ENCODE results near the gene OSGEP.

The OSGEP gene

GRCh38 chr14:20403521-20403920, 51.1 kb downstream of the OSGEP start:
- no peak for DNase-seq
- Histone ChIP-seq H3K4me1 (ENCODE audit: control insufficient read depth, insufficient read depth, low read depth, low read length) (no peaks in the 10 kb centered on the region), H3K9ac (ENCODE audit: low read length) (no peak overlapping the region), H3K4me3 (ENCODE audit: insufficient read depth in 1 of 2, low read depth in 1 of 2, low read length in 2 of 2) (no peak overlapping the region), H3K27ac (ENCODE audit: low read length, poor library complexity, severe bottlenecking) (no peak overlapping the region), H2AFZ (ENCODE audit: low read depth, low read length) (no peak overlapping the region), H4K91ac (ENCODE audit: low read length) (no peak overlapping the region), H3K79me1 (replicated peaks; ENCODE audit: low read length, poor library complexity, severe bottlenecking) (peaks cover 47% of the 10 kb centered on the region), H2BK120ac (ENCODE audit: low read depth, low read length) (no peak overlapping the region), H2BK15ac (ENCODE audit: low read depth, poor library complexity, severe bottlenecking) (no peak overlapping the region), H3K4ac (ENCODE audit: low read depth in 1 of 2, low read length in 2 of 2) (no peak overlapping the region), H3K27me3 (ENCODE audit: control insufficient read depth in 1 of 2, insufficient read depth in 1 of 2, low read length in 2 of 2) (no peaks in the 10 kb centered on the region), H2BK12ac (ENCODE audit: low read length in 2 of 2) (no peak overlapping the region), H3K18ac (ENCODE audit: low read depth in 1 of 2, low read length in 2 of 2) (no peak overlapping the region), H3K36me3 (ENCODE audit: control insufficient read depth in 1 of 2, insufficient read depth in 2 of 2, low read depth in 1 of 2, low read length in 2 of 2) (peaks cover 53 to 95% of the 10 kb centered on the region in 2 experiments), H3K9me3 (ENCODE audit: control insufficient read depth, low read length) (no peaks in the 10 kb centered on the region), H3K23ac (ENCODE audit: low read length in 2 of 2) (no peak overlapping the region), H2BK5ac (ENCODE audit: low read depth, low read length, poor library complexity, severe bottlenecking) (no peak overlapping the region), H3K14ac (ENCODE audit: low read length in 2 of 2) (no peak overlapping the region), H2AK5ac (ENCODE audit: low read length, severe bottlenecking) (no peak overlapping the region), H4K8ac (ENCODE audit: low read length) (no peak overlapping the region), H3K4me2 (ENCODE audit: low read length, poor library complexity, severe bottlenecking) (no peak overlapping the region)
- 99% methylated on average over 11 of the region's 11 CpGs for WGBS

DNA sequence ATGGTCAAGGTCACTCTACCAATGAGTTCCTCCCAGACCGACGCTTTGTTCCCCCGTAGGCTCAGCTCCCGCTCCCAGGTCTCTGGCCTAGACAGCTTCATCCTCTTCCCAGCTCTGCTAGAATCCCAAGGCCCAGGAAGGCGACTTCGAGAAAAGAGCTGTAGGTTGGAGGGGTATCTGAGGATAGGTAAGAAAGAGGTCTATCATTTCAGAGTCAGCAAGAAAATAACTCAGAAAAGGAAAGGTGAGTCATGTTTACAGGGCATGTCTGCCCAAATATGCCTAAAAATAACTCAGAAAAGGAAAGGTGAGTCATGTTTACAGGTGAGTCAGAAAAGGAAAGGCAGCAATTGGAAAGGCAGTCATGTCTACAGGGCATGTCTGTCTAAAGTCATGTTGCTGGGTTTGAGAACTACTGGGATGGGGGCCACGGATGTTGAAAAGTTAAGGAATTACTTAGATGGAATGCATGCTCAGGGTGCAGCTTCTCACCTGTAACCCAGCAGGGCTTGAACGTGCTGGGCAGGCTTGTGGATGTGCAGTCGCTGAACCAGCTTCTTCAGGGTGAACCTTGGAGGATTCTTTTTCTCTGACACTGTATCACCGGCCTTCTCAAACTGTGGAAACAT, 53.5 kb downstream of the OSGEP start:
- Histone ChIP-seq H3K79me1 (replicated peaks; ENCODE audit: low read length, poor library complexity, severe bottlenecking) (peaks cover 31% of the 10 kb centered on the region), H3K27ac (ENCODE audit: low read length, poor library complexity, severe bottlenecking) (no peak overlapping the region), H2AK5ac (ENCODE audit: low read length, severe bottlenecking) (no peak overlapping the region), H3K36me3 (ENCODE audit: control insufficient read depth in 1 of 2, insufficient read depth in 2 of 2, low read depth in 1 of 2, low read length in 2 of 2) (peaks cover 45 to 92% of the 10 kb centered on the region in 2 experiments), H3K4me1 (ENCODE audit: control insufficient read depth, insufficient read depth, low read depth, low read length) (no peaks in the 10 kb centered on the region), H4K8ac (ENCODE audit: low read length) (no peak overlapping the region), H2AFZ (ENCODE audit: low read depth, low read length) (no peak overlapping the region), H2BK12ac (ENCODE audit: low read length in 2 of 2) (no peak overlapping the region), H3K27me3 (ENCODE audit: control insufficient read depth in 1 of 2, insufficient read depth in 1 of 2, low read length in 2 of 2) (no peaks in the 10 kb centered on the region), H3K9me3 (ENCODE audit: control insufficient read depth, low read length) (no peaks in the 10 kb centered on the region), H3K14ac (ENCODE audit: low read length in 2 of 2) (no peak overlapping the region), H3K4ac (ENCODE audit: low read depth in 1 of 2, low read length in 2 of 2) (no peak overlapping the region), H3K9ac (ENCODE audit: low read length) (no peak overlapping the region), H3K18ac (ENCODE audit: low read depth in 1 of 2, low read length in 2 of 2) (no peak overlapping the region), H3K4me2 (ENCODE audit: low read length, poor library complexity, severe bottlenecking) (no peak overlapping the region), H2BK15ac (ENCODE audit: low read depth, poor library complexity, severe bottlenecking) (no peak overlapping the region), H4K91ac (ENCODE audit: low read length) (no peak overlapping the region), H3K4me3 (ENCODE audit: insufficient read depth in 1 of 2, low read depth in 1 of 2, low read length in 2 of 2) (no peak overlapping the region), H3K23ac (ENCODE audit: low read length in 2 of 2) (no peak overlapping the region), H2BK120ac (ENCODE audit: low read depth, low read length) (no peak overlapping the region), H2BK5ac (ENCODE audit: low read depth, low read length, poor library complexity, severe bottlenecking) (no peak overlapping the region)
- no peak for DNase-seq
- WGBS = 95% methylated on average over 10 of the region's 10 CpGs

DNA sequence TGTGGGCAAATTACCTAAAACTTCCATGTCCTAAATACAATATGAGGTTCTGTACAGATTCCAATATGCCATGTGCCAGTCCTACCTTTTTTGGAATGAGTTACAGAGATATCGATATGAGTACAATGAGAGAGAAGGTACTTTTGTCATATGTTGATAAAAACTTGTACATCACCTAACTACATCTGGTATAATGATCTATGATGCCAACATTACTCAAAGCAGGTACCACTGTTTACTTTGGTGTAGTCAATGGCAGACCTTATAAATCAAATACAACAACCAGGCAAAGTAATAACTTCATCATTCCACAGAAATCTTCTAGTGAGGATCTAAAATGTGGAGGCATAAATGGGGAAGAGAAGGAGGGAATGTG, 54.0 kb downstream of the OSGEP start:
- H3K4me2 ChIP-seq (ENCODE audit: low read length, poor library complexity, severe bottlenecking) = no peak overlapping the region
- H3K36me3 ChIP-seq (ENCODE audit: control insufficient read depth in 1 of 2, insufficient read depth in 2 of 2, low read depth in 1 of 2, low read length in 2 of 2) = peaks cover 48 to 93% of the 10 kb centered on the region in 2 experiments
- H2BK120ac ChIP-seq (ENCODE audit: low read depth, low read length) = no peak overlapping the region
- H3K9ac ChIP-seq (ENCODE audit: low read length) = no peak overlapping the region
- WGBS = 83% methylated on average over 1 of the region's 1 CpG
- H3K9me3 ChIP-seq (ENCODE audit: control insufficient read depth, low read length) = no peaks in the 10 kb centered on the region
- no peak overlapping the region for H4K91ac ChIP-seq (ENCODE audit: low read length)
- no peaks in the 10 kb centered on the region for H3K4me1 ChIP-seq (ENCODE audit: control insufficient read depth, insufficient read depth, low read depth, low read length)
- peaks cover 31% of the 10 kb centered on the region for H3K79me1 ChIP-seq (replicated peaks; ENCODE audit: low read length, poor library complexity, severe bottlenecking)
- no peaks in the 10 kb centered on the region for H3K27me3 ChIP-seq (ENCODE audit: control insufficient read depth in 1 of 2, insufficient read depth in 1 of 2, low read length in 2 of 2)
- H2BK12ac ChIP-seq (ENCODE audit: low read length in 2 of 2) = no peak overlapping the region
- H3K23ac ChIP-seq (ENCODE audit: low read length in 2 of 2) = no peak overlapping the region
- H3K4me3 ChIP-seq (ENCODE audit: insufficient read depth in 1 of 2, low read depth in 1 of 2, low read length in 2 of 2) = no peak overlapping the region
- no peak overlapping the region for H2BK15ac ChIP-seq (ENCODE audit: low read depth, poor library complexity, severe bottlenecking)
- H3K18ac ChIP-seq (ENCODE audit: low read depth in 1 of 2, low read length in 2 of 2) = no peak overlapping the region
- no peak overlapping the region for H3K4ac ChIP-seq (ENCODE audit: low read depth in 1 of 2, low read length in 2 of 2)
- no peak overlapping the region for H3K27ac ChIP-seq (ENCODE audit: low read length, poor library complexity, severe bottlenecking)
- H2BK5ac ChIP-seq (ENCODE audit: low read depth, low read length, poor library complexity, severe bottlenecking) = no peak overlapping the region
- H2AFZ ChIP-seq (ENCODE audit: low read depth, low read length) = no peak overlapping the region
- H4K8ac ChIP-seq (ENCODE audit: low read length) = no peak overlapping the region
- DNase-seq = no peak
- no peak overlapping the region for H3K14ac ChIP-seq (ENCODE audit: low read length in 2 of 2)
- H2AK5ac ChIP-seq (ENCODE audit: low read length, severe bottlenecking) = no peak overlapping the region

DNA sequence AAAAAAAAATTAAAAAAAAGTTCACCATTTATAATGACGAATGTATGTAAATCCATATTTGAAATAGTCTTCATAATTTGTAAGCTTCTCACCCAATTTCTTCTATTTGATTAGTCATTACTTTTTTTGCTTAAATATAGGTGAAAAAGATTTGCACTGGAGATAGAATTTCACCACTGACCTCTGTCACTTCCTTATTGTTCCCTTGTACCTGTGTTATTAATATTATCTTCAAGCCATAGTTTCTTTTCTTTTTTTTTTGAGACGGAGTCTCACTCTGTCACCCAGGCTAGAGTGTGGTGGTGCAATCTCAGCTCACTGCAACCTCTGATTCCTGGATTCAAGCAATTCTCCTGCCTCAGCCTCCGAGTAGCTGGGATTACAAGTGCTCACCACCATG, 57.1 kb downstream of the OSGEP start:
- H3K9me3 ChIP-seq (ENCODE audit: control insufficient read depth, low read length) = no peaks in the 10 kb centered on the region
- H2AFZ ChIP-seq (ENCODE audit: low read depth, low read length) = no peak overlapping the region
- peaks cover 19% of the 10 kb centered on the region for H3K79me1 ChIP-seq (replicated peaks; ENCODE audit: low read length, poor library complexity, severe bottlenecking)
- no peak overlapping the region for H2BK120ac ChIP-seq (ENCODE audit: low read depth, low read length)
- no peak overlapping the region for H4K8ac ChIP-seq (ENCODE audit: low read length)
- H3K36me3 ChIP-seq (ENCODE audit: control insufficient read depth in 1 of 2, insufficient read depth in 2 of 2, low read depth in 1 of 2, low read length in 2 of 2) = peaks cover 42 to 86% of the 10 kb centered on the region in 2 experiments
- no peak overlapping the region for H2BK5ac ChIP-seq (ENCODE audit: low read depth, low read length, poor library complexity, severe bottlenecking)
- H3K27me3 ChIP-seq (ENCODE audit: control insufficient read depth in 1 of 2, insufficient read depth in 1 of 2, low read length in 2 of 2) = no peaks in the 10 kb centered on the region
- no peak overlapping the region for H4K91ac ChIP-seq (ENCODE audit: low read length)
- H2BK12ac ChIP-seq (ENCODE audit: low read length in 2 of 2) = no peak overlapping the region
- H3K4me3 ChIP-seq (ENCODE audit: insufficient read depth in 1 of 2, low read depth in 1 of 2, low read length in 2 of 2) = no peak overlapping the region
- H3K9ac ChIP-seq (ENCODE audit: low read length) = no peak overlapping the region
- no peak for DNase-seq
- no peak overlapping the region for H2AK5ac ChIP-seq (ENCODE audit: low read length, severe bottlenecking)
- no peak overlapping the region for H3K4me2 ChIP-seq (ENCODE audit: low read length, poor library complexity, severe bottlenecking)
- no peak overlapping the region for H3K23ac ChIP-seq (ENCODE audit: low read length in 2 of 2)
- no peak overlapping the region for H3K14ac ChIP-seq (ENCODE audit: low read length in 2 of 2)
- H3K18ac ChIP-seq (ENCODE audit: low read depth in 1 of 2, low read length in 2 of 2) = no peak overlapping the region
- H3K4ac ChIP-seq (ENCODE audit: low read depth in 1 of 2, low read length in 2 of 2) = no peak overlapping the region
- WGBS = 100% methylated on average over 2 of the region's 3 CpGs
- H3K4me1 ChIP-seq (ENCODE audit: control insufficient read depth, insufficient read depth, low read depth, low read length) = no peaks in the 10 kb centered on the region
- H2BK15ac ChIP-seq (ENCODE audit: low read depth, poor library complexity, severe bottlenecking) = no peak overlapping the region
- no peak overlapping the region for H3K27ac ChIP-seq (ENCODE audit: low read length, poor library complexity, severe bottlenecking)
